ENCODE measurements around the gene BRF1. TPM values are rescaled to one million over a fixed set of nuclear protein-coding genes. Genes with fewer than 3 reads are reported as not detected.

The BRF1 gene
- total RNA-seq, 4 donors from 2014 or later, result 37.9 to 102 (median 52.5) TPM

DNA sequence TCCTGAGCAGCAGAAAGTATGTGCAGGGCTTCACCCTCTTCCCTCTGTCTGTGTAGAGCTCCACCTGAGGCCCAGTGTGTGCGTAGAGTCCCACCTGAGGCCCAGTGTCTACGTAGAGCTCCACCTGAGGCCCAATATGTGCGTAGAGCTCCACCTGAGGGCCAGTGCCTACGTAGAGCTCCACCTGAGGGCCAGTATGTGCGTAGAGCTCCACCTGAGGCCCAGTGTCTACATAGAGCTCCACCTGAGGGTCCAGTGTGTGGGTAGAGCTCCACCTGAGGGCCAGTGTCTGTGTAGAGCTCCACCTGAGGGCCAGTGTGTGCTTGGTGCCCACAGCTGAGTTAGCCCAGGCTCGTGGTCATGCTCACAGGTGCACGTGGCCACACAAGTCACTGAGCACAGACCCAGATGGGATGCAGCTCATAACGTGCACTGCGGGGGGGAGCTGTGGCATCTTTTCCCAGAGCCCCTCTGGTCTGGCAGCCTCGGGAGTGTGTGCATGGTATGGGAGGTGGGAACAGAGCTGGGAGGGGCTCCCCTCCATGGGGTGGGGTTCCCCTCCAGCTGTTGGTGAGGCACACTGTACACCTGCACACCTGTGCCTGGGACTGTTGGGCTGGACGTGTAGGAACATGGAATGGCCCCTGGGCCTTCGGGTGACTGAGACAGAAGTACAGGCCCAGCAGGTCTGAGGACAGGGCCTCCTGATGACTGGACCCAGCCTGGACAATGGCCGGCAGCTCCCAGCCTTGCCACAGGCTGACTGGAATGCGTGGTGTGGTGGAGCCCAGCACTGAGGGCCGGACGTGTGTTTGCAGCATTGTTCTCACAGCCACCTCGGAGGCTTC lies 33.8 kb upstream of the BRF1 start:
- peaks cover 32% of the 10 kb centered on the region for H3K4me1 ChIP-seq
- no peak overlapping the region for H3K4me3 ChIP-seq
- no peaks in the 10 kb centered on the region for H3K9me3 ChIP-seq
- DNase-seq (ENCODE audit: low spot score in 2 of 2), result no peak
- TF ChIP-seq EP300 (IDR thresholded peaks at IDR 0.05), result no peak
- TF ChIP-seq, protein P1, sequence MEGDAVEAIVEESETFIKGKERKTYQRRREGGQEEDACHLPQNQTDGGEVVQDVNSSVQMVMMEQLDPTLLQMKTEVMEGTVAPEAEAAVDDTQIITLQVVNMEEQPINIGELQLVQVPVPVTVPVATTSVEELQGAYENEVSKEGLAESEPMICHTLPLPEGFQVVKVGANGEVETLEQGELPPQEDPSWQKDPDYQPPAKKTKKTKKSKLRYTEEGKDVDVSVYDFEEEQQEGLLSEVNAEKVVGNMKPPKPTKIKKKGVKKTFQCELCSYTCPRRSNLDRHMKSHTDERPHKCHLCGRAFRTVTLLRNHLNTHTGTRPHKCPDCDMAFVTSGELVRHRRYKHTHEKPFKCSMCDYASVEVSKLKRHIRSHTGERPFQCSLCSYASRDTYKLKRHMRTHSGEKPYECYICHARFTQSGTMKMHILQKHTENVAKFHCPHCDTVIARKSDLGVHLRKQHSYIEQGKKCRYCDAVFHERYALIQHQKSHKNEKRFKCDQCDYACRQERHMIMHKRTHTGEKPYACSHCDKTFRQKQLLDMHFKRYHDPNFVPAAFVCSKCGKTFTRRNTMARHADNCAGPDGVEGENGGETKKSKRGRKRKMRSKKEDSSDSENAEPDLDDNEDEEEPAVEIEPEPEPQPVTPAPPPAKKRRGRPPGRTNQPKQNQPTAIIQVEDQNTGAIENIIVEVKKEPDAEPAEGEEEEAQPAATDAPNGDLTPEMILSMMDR (IDR thresholded peaks at IDR 0.05), result no peak
- no peak for TF ChIP-seq POLR2A (IDR thresholded peaks at IDR 0.05)
- H3K27ac ChIP-seq, result no peak overlapping the region
- WGBS, result 93% methylated on average over 7 of the region's 17 CpGs
- no peaks in the 10 kb centered on the region for H3K36me3 ChIP-seq
- H3K27me3 ChIP-seq, result no peaks in the 10 kb centered on the region

DNA sequence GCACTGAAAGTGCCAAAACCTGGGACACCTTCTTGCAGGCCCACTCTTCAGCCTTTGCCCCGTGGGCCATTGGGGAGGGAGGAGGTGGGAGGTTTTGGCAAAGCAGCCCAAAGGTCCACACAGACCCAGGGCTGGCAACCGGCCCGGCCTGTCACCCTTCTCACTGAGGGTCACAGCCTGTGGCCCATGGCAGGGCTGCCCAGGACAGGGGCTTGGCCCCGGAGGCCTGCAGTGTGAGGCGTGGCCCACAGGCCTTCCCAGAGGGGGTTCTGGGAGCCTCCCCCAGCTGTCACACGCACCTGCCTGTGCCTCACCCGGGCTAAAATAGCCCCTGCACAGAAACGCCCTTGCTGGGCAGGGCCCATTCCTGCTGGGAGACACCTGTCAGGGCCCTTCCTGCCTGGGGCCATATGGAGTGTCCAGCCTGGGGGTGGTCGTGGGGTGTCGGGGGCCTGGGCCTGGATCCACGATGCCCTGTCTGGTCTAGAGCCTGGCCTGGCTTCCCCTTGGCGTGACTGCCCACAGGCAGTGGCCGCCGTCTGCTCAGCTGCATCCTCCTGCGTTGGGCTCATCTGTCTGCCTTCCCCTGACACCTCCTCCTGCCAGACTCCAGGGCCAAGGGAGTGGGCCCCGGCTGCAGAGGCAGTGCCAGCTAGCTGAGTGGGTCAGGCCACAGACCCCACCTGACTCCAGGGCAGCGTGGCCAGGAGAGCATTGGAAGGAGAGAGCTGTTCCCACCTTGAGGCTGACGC lies 33.0 kb upstream of the BRF1 start:
- no peak overlapping the region for H3K4me3 ChIP-seq
- WGBS, result 90% methylated on average over 2 of the region's 18 CpGs
- TF ChIP-seq POLR2A (IDR thresholded peaks at IDR 0.05) (no peak), POLR2AphosphoS5 (IDR thresholded peaks at IDR 0.05) (no peak), EP300 (IDR thresholded peaks at IDR 0.05) (no peak)
- TF ChIP-seq, protein P1 (IDR thresholded peaks at IDR 0.05), result no peak
- H3K9me3 ChIP-seq, result no peaks in the 10 kb centered on the region
- H3K36me3 ChIP-seq, result no peaks in the 10 kb centered on the region
- DNase-seq (ENCODE audit: low spot score in 2 of 2), result no peak
- peaks cover 40% of the 10 kb centered on the region for H3K4me1 ChIP-seq
- H3K27ac ChIP-seq, result no peak overlapping the region
- H3K27me3 ChIP-seq, result no peaks in the 10 kb centered on the region

GRCh38 chr14:105333020-105333490 lies 32.3 kb upstream of the BRF1 start:
- no peak overlapping the region for H3K27ac ChIP-seq
- TF ChIP-seq POLR2AphosphoS5 (IDR thresholded peaks at IDR 0.05) (no peak), POLR2A (IDR thresholded peaks at IDR 0.05) (no peak), EP300 (IDR thresholded peaks at IDR 0.05) (no peak)
- TF ChIP-seq, protein P1 (IDR thresholded peaks at IDR 0.05), result no peak
- no peaks in the 10 kb centered on the region for H3K27me3 ChIP-seq
- no peaks in the 10 kb centered on the region for H3K9me3 ChIP-seq
- DNase-seq (ENCODE audit: low spot score in 2 of 2), result no peak
- H3K4me3 ChIP-seq, result no peak overlapping the region
- peaks cover 35% of the 10 kb centered on the region for H3K4me1 ChIP-seq
- 84% methylated on average over 11 of the region's 15 CpGs for WGBS
- H3K36me3 ChIP-seq, result no peaks in the 10 kb centered on the region

DNA sequence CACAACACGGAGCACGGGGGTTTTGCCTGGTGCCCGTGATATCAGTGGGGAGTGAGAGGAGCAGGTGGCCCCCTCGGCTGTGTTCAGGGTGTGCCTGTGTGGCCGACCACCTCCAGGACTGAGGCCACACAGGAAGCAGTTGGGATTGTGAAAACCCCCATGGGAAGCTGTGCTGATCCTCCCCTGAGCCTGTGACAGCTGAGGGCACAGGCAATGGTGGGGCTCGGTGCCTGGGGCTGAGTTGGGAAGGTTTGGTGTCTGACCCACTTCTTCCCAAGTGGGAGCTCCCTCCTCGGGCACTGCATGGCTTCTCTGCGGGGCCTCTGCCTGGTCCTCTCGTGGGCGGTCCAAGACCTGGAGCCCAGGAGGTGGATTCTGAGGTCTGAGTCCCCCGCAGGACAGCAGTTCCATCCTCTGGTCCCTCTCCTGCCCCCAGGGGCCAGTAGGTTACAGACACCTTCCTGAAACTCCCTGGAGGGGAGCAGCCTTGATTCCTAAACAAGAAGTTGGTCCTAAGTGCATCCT lies 31.6 kb upstream of the BRF1 start:
- Histone ChIP-seq H3K4me1 (peaks cover 30% of the 10 kb centered on the region), H3K36me3 (no peaks in the 10 kb centered on the region), H3K4me3 (no peak overlapping the region), H3K9me3 (no peaks in the 10 kb centered on the region), H3K27ac (no peak overlapping the region), H3K27me3 (no peaks in the 10 kb centered on the region)
- no peak for DNase-seq (ENCODE audit: low spot score in 2 of 2)
- 75% methylated on average over 11 of the region's 11 CpGs for WGBS
- TF ChIP-seq, protein P1 (IDR thresholded peaks at IDR 0.05), result no peak
- TF ChIP-seq POLR2A (IDR thresholded peaks at IDR 0.05) (no peak), EP300 (IDR thresholded peaks at IDR 0.05) (no peak), POLR2AphosphoS5 (IDR thresholded peaks at IDR 0.05) (no peak)

All from suprapubic skin (tissue), 4 donors.